ENCODE measurements around the gene VDAC1. TPM values are rescaled to one million over a fixed set of nuclear protein-coding genes. Genes with fewer than 3 reads are reported as not detected.
"Not testable (repeated sequence)": the region's sequence is repeated elsewhere in the genome, so short reads cannot be mapped to it uniquely, and the experiment has no call there.

VDAC1 gene
- total and polyA plus RNA-seq, 4 experiments from 2014 or later, result 45.1 to 103 (median 73.3) TPM

GRCh38 chr5:133977858-133978257 lies 26.9 kb downstream of the VDAC1 start:
- no peaks in the 10 kb centered on the region for H3K4me1 ChIP-seq (ENCODE audit: insufficient read depth, low read length)
- no peak overlapping the region for H3K4me3 Mint-ChIP-seq
- H3K9me3 Mint-ChIP-seq, result no peaks in the 10 kb centered on the region
- peak overlapping the region in 2 of 7 donors; percentile 29 to 31 for H3K27ac Mint-ChIP-seq
- peaks cover 0 to 6% (median 4%) of the 10 kb centered on the region in 4 donors for H3K4me1 Mint-ChIP-seq
- no peak overlapping the region for H3K4me3 ChIP-seq (ENCODE audit: low read length in 2 of 2)
- intact Hi-C loops (cut with micrococcal nuclease), result no loop called here
- no peak for DNase-seq
- no peak overlapping the region for H3K27ac ChIP-seq (ENCODE audit: low read depth, low read length)
- H3K36me3 ChIP-seq (ENCODE audit: insufficient read depth, low read length), result peaks cover 28% of the 10 kb centered on the region
- peaks cover 26 to 61% of the 10 kb centered on the region in 2 donors for H3K36me3 Mint-ChIP-seq
- no peaks in the 10 kb centered on the region for H3K9me3 ChIP-seq (ENCODE audit: control insufficient read depth in 1 of 2, low read length in 2 of 2)
- ChIA-PET POLR2A (ENCODE audit: partially characterized antibody) (interaction anchor here (1.0 kb wide), 1 partner anchor 28 kb away, joined by 3 read pairs; the partner anchor contains the start of gene VDAC1), CTCF (ENCODE audit: partially characterized antibody) (interaction anchor here (1.1 to 10.7 kb wide), 5 partner anchors 10 to 554 kb away, joined by 4 to 87 read pairs (median 12); no protein-coding TSS in a partner anchor)
- no peaks in the 10 kb centered on the region for H3K27me3 Mint-ChIP-seq
- no peaks in the 10 kb centered on the region for H3K27me3 ChIP-seq (ENCODE audit: insufficient read depth, low read length)

GRCh38 chr5:133977161-133977787 lies 27.5 kb downstream of the VDAC1 start:
- DNase-seq, result no peak
- CTCF ChIA-PET (ENCODE audit: partially characterized antibody), result interaction anchor here (1.1 to 10.7 kb wide), 2 partner anchors 11 to 19 kb away, joined by 6 to 87 read pairs; no protein-coding TSS in a partner anchor
- H3K4me1 ChIP-seq (ENCODE audit: insufficient read depth, low read length), result no peaks in the 10 kb centered on the region
- H3K4me1 Mint-ChIP-seq, result peaks cover 0 to 6% (median 4%) of the 10 kb centered on the region in 4 donors
- no peaks in the 10 kb centered on the region for H3K9me3 Mint-ChIP-seq
- H3K27me3 Mint-ChIP-seq, result no peaks in the 10 kb centered on the region
- H3K4me3 ChIP-seq (ENCODE audit: low read length in 2 of 2), result no peak overlapping the region
- no peak overlapping the region for H3K4me3 Mint-ChIP-seq
- H3K36me3 ChIP-seq (ENCODE audit: insufficient read depth, low read length), result peaks cover 28% of the 10 kb centered on the region
- POLR2A ChIA-PET (ENCODE audit: partially characterized antibody), result interaction anchor here (1.0 kb wide), 1 partner anchor 28 kb away, joined by 3 read pairs; the partner anchor contains the start of gene VDAC1
- peaks cover 28 to 67% of the 10 kb centered on the region in 2 donors for H3K36me3 Mint-ChIP-seq
- H3K9me3 ChIP-seq (ENCODE audit: control insufficient read depth in 1 of 2, low read length in 2 of 2), result no peaks in the 10 kb centered on the region
- no peak overlapping the region for H3K27ac ChIP-seq (ENCODE audit: low read depth, low read length)
- no peaks in the 10 kb centered on the region for H3K27me3 ChIP-seq (ENCODE audit: insufficient read depth, low read length)
- intact Hi-C loops (cut with micrococcal nuclease), result no loop called here
- H3K27ac Mint-ChIP-seq, result peak overlapping the region in 5 of 7 donors; percentile 27 to 81 (median 59)

GRCh38 chr5:133975546-133975945 lies 29.2 kb downstream of the VDAC1 start:
- H3K27me3 Mint-ChIP-seq; H3K4me3 Mint-ChIP-seq; H3K27me3 ChIP-seq (ENCODE audit: insufficient read depth, low read length); H3K4me1 ChIP-seq (ENCODE audit: insufficient read depth, low read length); H3K9me3 ChIP-seq (ENCODE audit: control insufficient read depth in 1 of 2, low read length in 2 of 2); H3K4me1 Mint-ChIP-seq; H3K4me3 ChIP-seq (ENCODE audit: low read length in 2 of 2); DNase-seq; H3K27ac ChIP-seq (ENCODE audit: low read depth, low read length); intact Hi-C loops (cut with micrococcal nuclease); H3K9me3 Mint-ChIP-seq: not testable (repeated sequence)
- ChIA-PET CTCF (ENCODE audit: partially characterized antibody) (interaction anchor here (1.3 kb wide), 1 partner anchor 17 kb away, joined by 3 read pairs; no protein-coding TSS in a partner anchor), POLR2A (ENCODE audit: partially characterized antibody) (interaction anchor here (1.4 kb wide), 1 partner anchor 29 kb away, joined by 3 read pairs; the partner anchor contains the start of gene VDAC1)
- H3K36me3 ChIP-seq (ENCODE audit: insufficient read depth, low read length), result peaks cover 28% of the 10 kb centered on the region
- H3K36me3 Mint-ChIP-seq, result peaks cover 22 to 61% of the 10 kb centered on the region in 2 donors
- H3K27ac Mint-ChIP-seq, result peak overlapping the region in 2 of 7 donors; percentile 27 to 50

GRCh38 chr5:133974142-133974541 lies 30.6 kb downstream of the VDAC1 start:
- H3K4me3 ChIP-seq (ENCODE audit: low read length in 2 of 2), result no peak overlapping the region
- Mint-ChIP-seq H3K4me3 (no peak overlapping the region), H3K27me3 (no peaks in the 10 kb centered on the region), H3K4me1 (peaks cover 7 to 11% (median 9%) of the 10 kb centered on the region in 4 donors), H3K9me3 (no peaks in the 10 kb centered on the region), H3K36me3 (peaks cover 16 to 56% of the 10 kb centered on the region in 2 donors), H3K27ac (peak overlapping the region in 3 of 7 donors; percentile 42 to 57 (median 47))
- POLR2A ChIA-PET (ENCODE audit: partially characterized antibody), result interaction anchor here (1.2 kb wide), 1 partner anchor 174 kb away, joined by 3 read pairs; no protein-coding TSS in a partner anchor
- CTCF ChIA-PET (ENCODE audit: partially characterized antibody), result interaction anchor here (1.3 kb wide), 1 partner anchor 19 kb away, joined by 3 read pairs; no protein-coding TSS in a partner anchor
- intact Hi-C loops (cut with micrococcal nuclease), result no loop called here
- no peak overlapping the region for H3K27ac ChIP-seq (ENCODE audit: low read depth, low read length)
- peaks cover 28% of the 10 kb centered on the region for H3K36me3 ChIP-seq (ENCODE audit: insufficient read depth, low read length)
- no peaks in the 10 kb centered on the region for H3K9me3 ChIP-seq (ENCODE audit: control insufficient read depth in 1 of 2, low read length in 2 of 2)
- H3K4me1 ChIP-seq (ENCODE audit: insufficient read depth, low read length), result peaks cover 12% of the 10 kb centered on the region
- H3K27me3 ChIP-seq (ENCODE audit: insufficient read depth, low read length), result no peaks in the 10 kb centered on the region
- no peak for DNase-seq

GRCh38 chr5:133970325-133970909 lies 34.4 kb downstream of the VDAC1 start:
- no peaks in the 10 kb centered on the region for H3K27me3 ChIP-seq (ENCODE audit: insufficient read depth, low read length)
- peaks cover 16% of the 10 kb centered on the region for H3K36me3 ChIP-seq (ENCODE audit: insufficient read depth, low read length)
- H3K4me1 ChIP-seq (ENCODE audit: insufficient read depth, low read length), result peaks cover 30% of the 10 kb centered on the region
- no peak for DNase-seq
- H3K4me3 ChIP-seq (ENCODE audit: low read length in 2 of 2), result no peak overlapping the region
- H3K27ac ChIP-seq (ENCODE audit: low read depth, low read length), result peak overlapping the region; percentile 95
- Mint-ChIP-seq H3K36me3 (peaks cover 10 to 52% of the 10 kb centered on the region in 2 donors), H3K9me3 (no peaks in the 10 kb centered on the region), H3K4me3 (peak overlapping the region in 6 of 8 donors; percentile 89 to 99 (median 98)), H3K4me1 (peaks cover 25 to 35% (median 30%) of the 10 kb centered on the region in 4 donors), H3K27ac (peak overlapping the region; percentile 80 to 99 (median 94)), H3K27me3 (no peaks in the 10 kb centered on the region)
- CTCF ChIA-PET (ENCODE audit: partially characterized antibody), result interaction anchor here (0.6 to 2.1 kb wide), 5 partner anchors 8 to 319 kb away, joined by 3 to 12 read pairs (median 3); no protein-coding TSS in a partner anchor
- intact Hi-C loops (cut with micrococcal nuclease), result no loop called here
- POLR2A ChIA-PET (ENCODE audit: partially characterized antibody), result interaction anchor here (1.4 to 2.0 kb wide), 2 partner anchors 34 to 496 kb away, joined by 4 to 14 read pairs; partner anchors contain the start of gene VDAC1
- no peaks in the 10 kb centered on the region for H3K9me3 ChIP-seq (ENCODE audit: control insufficient read depth in 1 of 2, low read length in 2 of 2)

GRCh38 chr5:133969654-133970324 lies 35.0 kb downstream of the VDAC1 start:
- ChIA-PET POLR2A (ENCODE audit: partially characterized antibody) (interaction anchor here (0.6 to 2.0 kb wide), 3 partner anchors 34 to 502 kb away, joined by 4 to 14 read pairs (median 5); partner anchors contain the start of gene VDAC1), CTCF (ENCODE audit: partially characterized antibody) (interaction anchor here (1.2 to 2.1 kb wide), 5 partner anchors 10 to 320 kb away, joined by 3 to 12 read pairs (median 3); no protein-coding TSS in a partner anchor)
- no peak for DNase-seq
- Histone ChIP-seq H3K36me3 (ENCODE audit: insufficient read depth, low read length) (peaks cover 10% of the 10 kb centered on the region), H3K27ac (ENCODE audit: low read depth, low read length) (peak overlapping the region; percentile 95), H3K9me3 (ENCODE audit: control insufficient read depth in 1 of 2, low read length in 2 of 2) (no peaks in the 10 kb centered on the region), H3K27me3 (ENCODE audit: insufficient read depth, low read length) (no peaks in the 10 kb centered on the region), H3K4me1 (ENCODE audit: insufficient read depth, low read length) (peaks cover 30% of the 10 kb centered on the region), H3K4me3 (ENCODE audit: low read length in 2 of 2) (peak overlapping the region in 1 of 2 donors; percentile 84)
- intact Hi-C loops (cut with micrococcal nuclease), result no loop called here
- Mint-ChIP-seq H3K4me3 (peak overlapping the region; percentile 89 to 99 (median 97)), H3K9me3 (no peaks in the 10 kb centered on the region), H3K27me3 (no peaks in the 10 kb centered on the region), H3K36me3 (peaks cover 10 to 50% of the 10 kb centered on the region in 2 donors), H3K4me1 (peaks cover 30 to 40% (median 35%) of the 10 kb centered on the region in 4 donors), H3K27ac (peak overlapping the region; percentile 80 to 99 (median 94))

Data from CD4-positive, alpha-beta memory T cell (primary cell).